Measurements from ENCODE around the gene GRK1.

GRCh38 chr13:113645329-113645728 lies 21.7 kb upstream of the GRK1 start:
- no peak for TF ChIP-seq CTCF (IDR thresholded peaks at IDR 0.05)
- no peak for TF ChIP-seq EP300 (IDR thresholded peaks at IDR 0.05)
- TF ChIP-seq POLR2A (IDR thresholded peaks at IDR 0.05): no peak
